Progenitor cell of endocrine pancreas (in vitro differentiated cells): Measurements from ENCODE around the gene CDK19. TPM values are rescaled to one million over a fixed set of nuclear protein-coding genes. Genes with fewer than 3 reads are reported as not detected.

ENCODE experiments used
- DNase-seq: peaks from one replicate; pipeline ENCODE4 v3.0.0; 2021; ENCODE audit warnings: low spot score; ENCODE audit not compliant: unreplicated experiment
- H3K27ac Mint-ChIP-seq: 2 replicates; pipeline ENCODE4 v1.8.0; 2021; ENCODE audit warnings: mild to moderate bottlenecking, moderate library complexity, mixed read lengths
- H3K27me3 Mint-ChIP-seq: 2 replicates; pipeline ENCODE4 v1.8.0; 2021; ENCODE audit warnings: mixed read lengths
- H3K36me3 Mint-ChIP-seq: 2 replicates; pipeline ENCODE4 v1.8.0; 2022; ENCODE audit warnings: mixed read lengths; ENCODE audit not compliant: insufficient read depth
- H3K4me1 Mint-ChIP-seq: 2 replicates; pipeline ENCODE4 v1.8.0; 2021; ENCODE audit warnings: low read depth, mixed read lengths
- H3K4me3 Mint-ChIP-seq: 2 replicates; pipeline ENCODE4 v1.8.0; 2021; ENCODE audit warnings: low read depth, mild to moderate bottlenecking, moderate library complexity, mixed read lengths
- H3K9me3 Mint-ChIP-seq: 2 replicates; pipeline ENCODE4 v1.8.0; 2021; ENCODE audit warnings: low read depth, mixed read lengths
- total RNA-seq: library from RNA; stranded (reverse); gene quantifications from 2 replicates; pipeline ENCODE4 v1.2.1, GENCODE V29; 2021
- TF ChIP-seq, protein P1 (sequence below): fragments of 200-600 bp; sonication (generic); IDR thresholded peaks from one replicate; pipeline ENCODE4 v1.5.0; 2021; ENCODE audit warnings: antibody characterized with exemption, mild to moderate bottlenecking; ENCODE audit not compliant: unreplicated experiment

Gene CDK19
- total RNA-seq, 1 donor from 2014 or later: 26.2 TPM

DNA sequence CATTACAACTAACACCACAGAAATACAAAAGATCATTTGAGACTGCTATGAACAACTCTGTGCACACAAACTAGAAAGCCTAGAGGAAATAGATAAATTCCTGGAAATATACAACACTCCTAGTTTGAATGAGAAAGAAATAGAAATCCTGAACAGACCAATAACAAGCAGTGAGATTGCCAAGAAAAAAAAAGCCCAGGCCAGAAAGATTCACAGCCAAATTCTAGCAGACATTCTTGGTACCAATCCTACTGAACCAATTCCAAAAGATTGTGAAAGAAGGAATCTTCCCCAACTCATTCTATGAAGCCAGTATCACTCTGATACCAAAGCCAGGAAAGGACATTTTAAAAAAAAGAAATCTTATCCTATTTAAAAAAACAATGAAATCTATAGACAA, 7.0 kb upstream of the CDK19 start:
- H3K4me3 Mint-ChIP-seq: no peak overlapping the region
- peaks cover 37% of the 10 kb centered on the region for H3K4me1 Mint-ChIP-seq
- H3K27ac Mint-ChIP-seq: no peak overlapping the region
- TF ChIP-seq, protein P1, sequence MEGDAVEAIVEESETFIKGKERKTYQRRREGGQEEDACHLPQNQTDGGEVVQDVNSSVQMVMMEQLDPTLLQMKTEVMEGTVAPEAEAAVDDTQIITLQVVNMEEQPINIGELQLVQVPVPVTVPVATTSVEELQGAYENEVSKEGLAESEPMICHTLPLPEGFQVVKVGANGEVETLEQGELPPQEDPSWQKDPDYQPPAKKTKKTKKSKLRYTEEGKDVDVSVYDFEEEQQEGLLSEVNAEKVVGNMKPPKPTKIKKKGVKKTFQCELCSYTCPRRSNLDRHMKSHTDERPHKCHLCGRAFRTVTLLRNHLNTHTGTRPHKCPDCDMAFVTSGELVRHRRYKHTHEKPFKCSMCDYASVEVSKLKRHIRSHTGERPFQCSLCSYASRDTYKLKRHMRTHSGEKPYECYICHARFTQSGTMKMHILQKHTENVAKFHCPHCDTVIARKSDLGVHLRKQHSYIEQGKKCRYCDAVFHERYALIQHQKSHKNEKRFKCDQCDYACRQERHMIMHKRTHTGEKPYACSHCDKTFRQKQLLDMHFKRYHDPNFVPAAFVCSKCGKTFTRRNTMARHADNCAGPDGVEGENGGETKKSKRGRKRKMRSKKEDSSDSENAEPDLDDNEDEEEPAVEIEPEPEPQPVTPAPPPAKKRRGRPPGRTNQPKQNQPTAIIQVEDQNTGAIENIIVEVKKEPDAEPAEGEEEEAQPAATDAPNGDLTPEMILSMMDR: no peak
- DNase-seq: no peak
- H3K27me3 Mint-ChIP-seq: peaks cover 4% of the 10 kb centered on the region
- no peaks in the 10 kb centered on the region for H3K9me3 Mint-ChIP-seq
- no peaks in the 10 kb centered on the region for H3K36me3 Mint-ChIP-seq

DNA sequence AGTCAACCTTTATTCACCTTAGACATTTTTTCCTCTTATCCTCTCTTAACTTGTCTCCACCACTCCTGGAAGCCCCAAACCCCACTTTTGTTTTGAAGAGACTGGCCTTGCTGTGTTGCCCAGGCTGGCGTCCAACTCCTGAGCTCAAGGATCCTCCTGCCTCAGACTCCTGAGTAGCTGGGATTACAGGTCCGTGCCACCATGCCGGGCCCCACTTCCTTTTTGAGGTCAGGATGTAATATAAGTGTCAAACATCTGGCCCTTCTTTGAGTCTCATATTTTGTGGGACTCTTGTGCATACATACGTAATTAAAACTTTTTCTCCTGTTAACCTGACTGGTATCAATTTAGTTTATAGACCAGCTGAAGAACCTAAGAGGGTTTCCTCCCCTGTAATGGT, 1.4 kb upstream of the CDK19 start:
- Mint-ChIP-seq H3K27me3 (no peaks in the 10 kb centered on the region), H3K27ac (no peak overlapping the region), H3K36me3 (no peaks in the 10 kb centered on the region), H3K4me3 (peak overlapping the region; percentile 100), H3K9me3 (no peaks in the 10 kb centered on the region), H3K4me1 (peaks cover 8% of the 10 kb centered on the region)
- TF ChIP-seq, protein P1: no peak
- no peak for DNase-seq

DNA sequence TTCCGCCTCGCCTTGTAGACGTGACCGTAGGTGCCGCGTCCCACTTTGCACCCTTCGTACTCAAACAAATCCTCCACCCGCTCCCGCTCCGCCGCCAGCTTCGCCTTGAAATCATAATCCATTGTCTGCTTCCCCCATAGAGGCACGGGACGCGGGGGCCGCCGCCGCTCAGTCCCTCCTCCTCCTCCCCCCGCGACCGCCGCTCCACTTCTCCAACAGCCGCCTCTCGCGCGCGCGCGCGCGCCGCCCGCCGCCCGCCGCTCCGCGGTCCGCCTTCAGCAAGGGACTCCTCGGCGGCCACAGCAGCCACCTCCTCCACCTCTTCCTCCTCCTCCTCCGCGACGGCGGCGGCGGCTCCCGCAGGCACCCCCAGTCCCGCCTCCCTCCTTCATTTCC, 256 bp downstream of the CDK19 start:
- Mint-ChIP-seq H3K36me3 (peaks cover 2% of the 10 kb centered on the region), H3K4me1 (peaks cover 8% of the 10 kb centered on the region), H3K9me3 (peaks cover under 1% of the 10 kb centered on the region), H3K27ac (peak overlapping the region; percentile 100), H3K4me3 (peak overlapping the region; percentile 100), H3K27me3 (no peaks in the 10 kb centered on the region)
- TF ChIP-seq, protein P1: no peak
- no peak for DNase-seq

DNA sequence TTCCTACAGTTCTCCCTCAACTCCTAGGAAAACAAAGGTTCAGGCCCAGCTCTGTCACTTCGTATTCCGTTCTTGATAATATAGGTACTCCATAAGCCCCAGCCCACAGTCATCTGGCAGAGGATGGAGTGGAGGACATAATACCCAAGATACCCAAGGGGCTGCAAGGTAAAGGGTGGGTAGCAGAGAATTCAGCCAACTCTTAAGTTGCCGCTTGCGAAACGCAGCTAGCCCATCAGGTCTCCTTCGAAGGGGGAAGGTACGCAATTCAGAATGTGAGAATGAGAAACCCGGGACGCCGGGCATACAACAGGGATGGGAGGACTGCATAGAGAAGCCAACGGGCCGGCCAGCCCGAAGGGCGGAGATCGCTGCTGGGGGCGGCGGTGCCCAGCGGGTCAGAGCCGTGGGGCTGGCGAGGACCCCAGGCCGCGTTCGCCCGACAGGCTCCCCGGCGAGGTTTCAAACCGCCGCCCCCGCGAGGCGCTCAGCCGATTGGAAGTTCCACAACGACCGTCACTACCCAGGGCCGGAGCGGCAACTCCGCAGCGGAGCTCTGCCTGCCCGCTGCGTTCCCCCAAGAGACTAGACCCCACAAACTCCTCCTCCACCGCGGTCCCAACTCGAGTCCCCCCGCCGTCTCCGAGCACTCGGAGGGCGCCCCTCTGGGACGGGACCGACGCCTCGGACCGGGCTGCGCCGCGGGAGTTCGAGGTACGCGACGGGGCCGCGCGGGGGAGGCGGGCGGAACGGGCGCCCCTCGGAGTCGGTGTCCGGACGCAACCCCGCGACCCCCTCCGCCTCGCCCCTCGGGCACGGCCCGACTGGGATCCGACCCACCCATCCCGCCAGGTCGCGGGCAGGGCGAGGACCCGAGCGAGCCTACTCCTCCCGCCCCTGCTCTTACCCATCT, 911 bp downstream of the CDK19 start:
- no peaks in the 10 kb centered on the region for H3K27me3 Mint-ChIP-seq
- peaks cover 5% of the 10 kb centered on the region for H3K9me3 Mint-ChIP-seq
- peak overlapping the region; percentile 100 for H3K27ac Mint-ChIP-seq
- H3K4me1 Mint-ChIP-seq: peaks cover 8% of the 10 kb centered on the region
- peak; percentile 40 for DNase-seq
- TF ChIP-seq, protein P1: no peak
- peaks cover 3% of the 10 kb centered on the region for H3K36me3 Mint-ChIP-seq
- peak overlapping the region; percentile 100 for H3K4me3 Mint-ChIP-seq

DNA sequence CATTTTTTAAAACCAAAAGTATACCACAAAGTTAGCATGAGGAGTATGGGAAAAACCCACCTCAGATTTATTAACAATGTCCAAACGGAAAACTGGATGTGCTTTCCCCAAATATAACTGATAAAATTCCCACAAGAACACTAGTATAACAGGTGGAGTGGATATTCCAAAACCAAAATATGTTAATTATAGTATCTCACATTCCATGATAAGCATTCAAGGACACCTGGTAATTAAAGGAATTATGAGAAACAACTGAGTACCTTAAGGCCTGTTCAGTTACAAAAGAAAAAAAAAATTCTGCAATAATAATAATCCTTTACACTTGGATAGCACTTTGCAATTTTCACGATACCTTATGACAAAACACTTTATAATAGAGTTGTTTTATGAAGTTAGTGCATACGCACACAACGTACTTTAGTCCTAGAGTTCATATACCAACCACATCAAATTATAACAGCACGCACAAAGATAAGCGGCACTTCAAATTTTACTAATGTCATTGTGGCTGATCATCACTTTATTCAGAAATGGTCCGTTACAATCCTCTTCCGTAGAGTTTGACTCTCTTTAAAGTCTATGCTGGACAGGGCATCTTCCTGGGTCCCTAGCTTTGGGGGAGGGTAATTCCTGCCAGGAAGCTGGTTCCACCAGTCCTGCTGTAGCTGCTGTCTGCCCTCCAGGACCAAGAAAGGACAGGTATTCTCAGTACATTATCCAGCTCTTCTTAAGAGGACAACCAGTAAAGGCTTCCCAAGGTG, 1.7 kb downstream of the CDK19 start:
- Mint-ChIP-seq H3K4me1 (peaks cover 8% of the 10 kb centered on the region), H3K36me3 (peaks cover 3% of the 10 kb centered on the region), H3K4me3 (peak overlapping the region; percentile 100), H3K9me3 (peaks cover 5% of the 10 kb centered on the region), H3K27me3 (no peaks in the 10 kb centered on the region), H3K27ac (peak overlapping the region; percentile 91)
- TF ChIP-seq, protein P1: no peak
- no peak for DNase-seq
